GM19240 (cell line): ENCODE results near the gene CCDC178.

Source experiments
- DNase-seq: peaks from one replicate; pipeline ENCODE4 v3.0.0; 2011; ENCODE audit warnings: low spot score; ENCODE audit not compliant: insufficient read length

The CCDC178 gene

GRCh38 chr18:32918692-32919250 is 521.8 kb downstream of the CCDC178 start:
- DNase-seq, result no peak

GRCh38 chr18:32915516-32915915 is 525.0 kb downstream of the CCDC178 start:
- DNase-seq, result no peak

- no peak for DNase-seq
Measured at GRCh38 chr18:32911660-32912284, 528.7 kb downstream of the CCDC178 start.

GRCh38 chr18:32910694-32911296 is 529.7 kb downstream of the CCDC178 start:
- no peak for DNase-seq

- DNase-seq, result no peak
Measured at GRCh38 chr18:32909798-32910561, 530.5 kb downstream of the CCDC178 start.

- no peak for DNase-seq
Measured at GRCh38 chr18:32908424-32908805, 532.1 kb downstream of the CCDC178 start.

- no peak for DNase-seq
Measured at GRCh38 chr18:32907648-32908423, 532.7 kb downstream of the CCDC178 start.

- DNase-seq, result no peak
Measured at GRCh38 chr18:32907311-32907585, 533.3 kb downstream of the CCDC178 start.

GRCh38 chr18:32906506-32907310 is 533.8 kb downstream of the CCDC178 start:
- no peak for DNase-seq

- no peak for DNase-seq
Measured at GRCh38 chr18:32905651-32906050, 534.9 kb downstream of the CCDC178 start.

GRCh38 chr18:32902568-32903330 is 537.8 kb downstream of the CCDC178 start:
- DNase-seq, result no peak

GRCh38 chr18:32899819-32900218 is 540.7 kb downstream of the CCDC178 start:
- DNase-seq, result no peak

GRCh38 chr18:32896776-32897547 is 543.6 kb downstream of the CCDC178 start:
- no peak for DNase-seq

GRCh38 chr18:32893915-32894314 is 546.6 kb downstream of the CCDC178 start:
- no peak for DNase-seq

- DNase-seq, result no peak
Measured at GRCh38 chr18:32891797-32892196, 548.7 kb downstream of the CCDC178 start.

GRCh38 chr18:32891130-32891529 is 549.4 kb downstream of the CCDC178 start:
- no peak for DNase-seq

- no peak for DNase-seq
Measured at GRCh38 chr18:32889615-32890593, 550.6 kb downstream of the CCDC178 start.

GRCh38 chr18:32888306-32888705 is 552.2 kb downstream of the CCDC178 start:
- no peak for DNase-seq
